HUDEP-2 (cell line): ENCODE data around the gene SERPINB13.
"Not testable (repeated sequence)": the region's sequence is repeated elsewhere in the genome, so short reads cannot be mapped to it uniquely, and the experiment has no call there.

Experiments used
- DNase-seq, 76 experiments: peaks; one replicate each; lab custom pipeline; 2025; ENCODE audit not compliant: unreplicated experiment in 76 of 76; lab: John Stamatoyannopoulos, UW

The SERPINB13 gene

GRCh38 chr18:63644694-63645093 is 57.6 kb downstream of the SERPINB13 start:
- not testable (repeated sequence) for DNase-seq

GRCh38 chr18:63646936-63647335 is 59.8 kb downstream of the SERPINB13 start:
- DNase-seq = no peak

- DNase-seq = no peak
Observed at GRCh38 chr18:63648241-63648640, 61.1 kb downstream of the SERPINB13 start.
